GM12873 (cell line): ENCODE data around the gene CAB39L.

ENCODE experiments used
- TF ChIP-seq, protein P1 (sequence below): IDR thresholded peaks from 2 replicates; pipeline ENCODE4 v1.5.1; 2012; ENCODE audit warnings: low read depth, mild to moderate bottlenecking, moderate library complexity, low read length, control low read depth; ENCODE audit not compliant: insufficient read depth; ENCODE audit errors: missing control alignments

CAB39L gene

DNA sequence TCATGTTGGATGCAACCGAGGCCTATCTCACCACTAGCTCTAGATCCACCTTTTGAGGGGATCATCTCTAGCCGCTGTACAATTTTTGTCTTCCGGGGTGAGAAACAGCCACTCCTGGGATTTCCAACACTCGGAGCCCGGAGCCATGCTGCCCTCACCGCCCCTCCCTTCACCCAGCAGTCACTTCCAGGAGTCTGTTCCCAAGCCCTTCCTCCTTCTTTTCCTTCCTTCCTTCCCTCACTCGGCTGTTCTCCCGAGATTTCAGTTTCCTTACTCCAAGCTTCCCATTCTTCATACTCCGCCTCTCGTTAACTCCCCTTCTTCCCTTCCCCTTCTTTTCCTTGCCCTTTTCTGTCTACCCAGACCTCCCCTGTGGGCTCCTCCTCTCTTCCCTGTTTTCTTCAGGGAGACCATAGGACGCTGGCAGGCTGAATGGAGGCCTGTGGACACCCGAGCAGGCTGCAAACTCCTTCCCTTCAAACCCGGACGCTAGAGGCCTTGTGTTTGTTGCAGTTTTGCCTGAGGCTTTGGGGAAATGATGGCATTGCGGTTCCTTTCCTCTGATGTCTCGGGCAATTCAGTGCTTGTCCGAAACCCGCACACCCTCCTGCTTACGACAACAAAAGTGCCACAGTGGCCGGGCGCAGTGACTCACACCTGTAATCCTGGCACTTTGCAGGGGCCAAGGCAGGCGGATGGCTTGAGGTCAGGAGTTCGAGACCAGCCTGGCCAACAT lies 96.0 kb downstream of the CAB39L start:
- TF ChIP-seq, protein P1, sequence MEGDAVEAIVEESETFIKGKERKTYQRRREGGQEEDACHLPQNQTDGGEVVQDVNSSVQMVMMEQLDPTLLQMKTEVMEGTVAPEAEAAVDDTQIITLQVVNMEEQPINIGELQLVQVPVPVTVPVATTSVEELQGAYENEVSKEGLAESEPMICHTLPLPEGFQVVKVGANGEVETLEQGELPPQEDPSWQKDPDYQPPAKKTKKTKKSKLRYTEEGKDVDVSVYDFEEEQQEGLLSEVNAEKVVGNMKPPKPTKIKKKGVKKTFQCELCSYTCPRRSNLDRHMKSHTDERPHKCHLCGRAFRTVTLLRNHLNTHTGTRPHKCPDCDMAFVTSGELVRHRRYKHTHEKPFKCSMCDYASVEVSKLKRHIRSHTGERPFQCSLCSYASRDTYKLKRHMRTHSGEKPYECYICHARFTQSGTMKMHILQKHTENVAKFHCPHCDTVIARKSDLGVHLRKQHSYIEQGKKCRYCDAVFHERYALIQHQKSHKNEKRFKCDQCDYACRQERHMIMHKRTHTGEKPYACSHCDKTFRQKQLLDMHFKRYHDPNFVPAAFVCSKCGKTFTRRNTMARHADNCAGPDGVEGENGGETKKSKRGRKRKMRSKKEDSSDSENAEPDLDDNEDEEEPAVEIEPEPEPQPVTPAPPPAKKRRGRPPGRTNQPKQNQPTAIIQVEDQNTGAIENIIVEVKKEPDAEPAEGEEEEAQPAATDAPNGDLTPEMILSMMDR = no peak

DNA sequence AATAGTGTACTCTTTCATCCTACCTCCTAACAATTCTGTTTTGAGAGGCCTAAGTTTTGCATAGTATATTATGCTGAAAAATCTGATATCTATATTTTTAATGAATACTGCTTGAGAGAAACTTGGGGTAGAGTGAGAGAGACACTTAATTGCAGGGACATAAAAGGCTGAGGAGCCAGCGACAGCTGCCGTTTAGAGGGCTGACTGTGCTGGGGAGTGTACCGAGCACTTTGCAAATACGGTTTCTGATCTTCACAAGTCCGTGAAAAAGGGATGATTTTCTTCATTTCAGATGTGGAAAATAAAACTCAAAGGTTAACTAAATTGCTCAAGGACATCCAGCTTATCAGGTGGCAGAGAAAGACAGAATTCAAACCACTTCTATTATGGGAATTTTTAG lies 97.4 kb downstream of the CAB39L start:
- TF ChIP-seq, protein P1 = no peak

DNA sequence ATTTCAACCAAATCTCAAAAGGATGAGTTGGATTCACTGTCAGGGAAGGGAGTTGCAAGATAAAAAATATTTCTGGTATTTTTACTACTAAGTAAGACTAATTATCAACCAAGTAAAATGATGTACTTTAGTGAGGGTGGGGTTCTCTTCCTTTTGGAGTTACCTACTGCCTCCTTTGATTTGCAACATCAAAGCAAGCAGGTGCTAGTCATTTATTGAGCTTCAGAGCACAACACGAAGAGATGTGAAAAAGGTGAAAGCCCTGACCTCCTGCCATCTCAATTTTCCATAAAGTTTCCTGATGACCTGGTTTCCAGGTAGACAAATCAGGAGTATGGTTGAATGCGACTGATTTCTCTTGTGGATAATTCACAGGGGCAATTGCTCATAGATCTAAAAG lies 100.1 kb downstream of the CAB39L start:
- TF ChIP-seq, protein P1 = no peak

DNA sequence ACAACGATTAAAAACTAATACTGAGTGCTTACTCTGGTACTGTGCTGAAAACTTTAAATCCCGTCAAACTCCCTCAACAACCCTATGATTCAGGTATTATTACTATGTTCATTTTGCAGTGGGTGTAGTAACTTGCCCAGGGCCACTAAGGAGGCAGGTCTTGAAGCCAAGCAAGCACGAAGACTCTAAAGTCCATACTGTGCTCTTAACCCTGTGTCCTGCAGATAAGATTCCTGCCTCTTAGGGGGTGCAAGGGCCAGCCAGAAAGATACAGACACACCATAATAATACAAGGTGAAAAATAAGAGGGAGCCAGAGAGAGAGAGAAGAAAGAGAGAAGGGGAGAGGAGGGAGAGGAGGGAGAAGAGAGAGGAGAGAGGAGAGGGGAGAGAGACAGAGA lies 100.6 kb downstream of the CAB39L start:
- TF ChIP-seq, protein P1 = no peak

DNA sequence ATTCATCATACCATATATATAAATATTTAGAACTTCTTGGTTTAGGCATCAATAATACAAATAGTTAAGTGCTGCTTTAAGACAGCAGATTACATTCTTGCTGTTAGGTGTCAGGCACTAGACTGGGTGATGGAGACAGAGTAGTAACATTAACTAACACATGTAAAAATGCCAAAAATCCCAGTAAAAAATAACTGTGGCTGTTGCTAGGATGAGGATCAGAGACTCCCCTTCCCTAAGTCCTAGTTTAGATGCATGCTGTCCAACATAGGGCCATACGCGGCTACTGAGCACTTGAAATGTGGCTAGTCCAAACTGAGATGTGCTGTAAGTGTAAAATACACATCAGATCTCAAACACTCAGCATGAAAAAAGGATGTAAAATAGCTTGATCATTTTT lies 101.4 kb downstream of the CAB39L start:
- TF ChIP-seq, protein P1 = no peak

DNA sequence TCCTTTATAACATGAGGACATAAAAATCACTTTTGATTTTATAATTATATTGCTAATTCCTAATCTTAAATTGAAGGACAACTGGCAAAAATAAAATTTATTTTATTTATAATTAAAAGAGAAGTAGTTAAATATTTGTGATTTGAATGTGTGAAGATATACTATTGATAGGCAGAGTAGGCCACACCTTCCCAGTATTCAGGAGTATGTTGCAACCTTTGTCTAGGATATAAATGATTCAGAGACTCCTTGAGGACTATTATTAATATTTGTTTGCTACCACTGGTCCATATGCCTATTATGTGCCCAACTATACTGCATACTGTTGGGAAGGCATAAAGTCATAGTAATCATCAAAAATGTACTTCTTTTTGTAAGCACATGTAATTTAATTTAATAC lies 101.9 kb downstream of the CAB39L start:
- TF ChIP-seq, protein P1 = no peak

DNA sequence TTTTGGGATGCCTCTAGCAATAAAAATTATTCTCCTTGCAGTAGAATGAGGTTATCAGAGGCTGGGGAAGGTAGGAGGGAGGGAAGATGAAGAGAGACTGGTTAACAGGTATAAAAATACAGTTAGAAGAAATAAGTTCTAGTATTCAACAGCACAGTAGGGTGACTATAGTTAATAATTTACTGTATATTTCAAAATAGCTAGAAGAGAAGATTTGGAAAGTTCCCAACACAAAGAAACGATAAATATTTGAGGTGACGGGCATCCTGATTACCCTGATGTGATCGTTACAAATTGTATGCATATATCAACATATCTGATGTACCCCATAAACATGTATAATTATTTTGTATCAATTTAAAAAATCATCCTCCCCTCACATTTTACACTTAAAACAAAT lies 102.3 kb downstream of the CAB39L start:
- TF ChIP-seq, protein P1 = no peak

DNA sequence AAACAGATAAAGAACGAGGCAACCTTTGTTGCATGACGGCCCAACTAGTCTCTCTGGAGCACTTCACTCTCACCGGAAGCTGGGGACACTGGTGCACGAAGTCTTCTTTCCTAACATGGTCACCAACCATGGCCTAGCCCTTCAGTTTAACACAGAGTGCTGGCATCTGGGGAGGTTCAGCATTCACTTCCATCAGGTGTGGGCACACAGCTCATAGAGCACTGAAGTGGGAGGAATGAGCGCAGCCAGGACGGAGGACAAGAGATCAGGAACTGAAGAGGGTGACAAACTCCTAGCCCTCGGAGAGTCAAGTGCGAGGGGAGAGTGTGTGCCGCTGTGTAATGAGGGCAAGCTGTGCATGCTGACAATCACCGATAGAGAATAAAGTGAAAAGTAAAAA lies 103.7 kb downstream of the CAB39L start:
- TF ChIP-seq, protein P1 = no peak
